IPS DF 19.7 (cell line): Measurements from ENCODE around the gene GTF2IRD1.
A peak's percentile ranks its signal among the peaks of the same experiment; 100 is the strongest.
"Not testable (repeated sequence)": the region's sequence is repeated elsewhere in the genome, so short reads cannot be mapped to it uniquely, and the experiment has no call there.

Source experiments
- DNase-seq: peaks from one replicate; pipeline ENCODE4 v3.0.0-alpha.2; 2013; ENCODE audit warnings: low read depth, low spot score

GTF2IRD1 gene

DNA sequence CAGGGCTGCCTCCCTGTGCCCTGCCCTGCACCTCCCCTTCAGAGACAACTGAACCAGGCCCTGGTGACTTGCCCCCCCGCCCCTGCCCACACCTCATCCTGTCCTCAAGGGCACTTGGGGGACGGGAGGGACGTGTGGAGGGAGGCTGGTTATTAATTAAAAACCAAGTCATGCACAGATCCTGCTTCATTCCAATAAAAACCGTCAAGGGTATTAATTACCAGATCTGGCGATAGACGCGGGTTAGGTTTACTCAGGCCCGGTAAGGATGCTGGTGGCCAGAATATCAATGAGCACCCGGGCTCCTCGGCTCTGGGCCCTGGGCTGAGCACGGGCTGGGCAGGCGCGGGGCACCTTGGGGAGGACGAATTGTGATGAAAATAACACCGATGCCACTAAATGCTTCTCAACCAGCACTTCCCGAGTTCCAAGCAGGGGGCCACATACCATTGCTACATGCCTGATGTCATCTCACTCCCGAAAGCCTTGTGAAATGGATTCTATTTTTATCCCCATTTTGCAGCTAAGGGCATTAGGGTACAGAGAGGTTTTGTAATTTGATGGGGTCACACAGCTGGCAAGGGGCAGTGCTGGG lies 24.5 kb upstream of the GTF2IRD1 start:
- DNase-seq, result peak; percentile 74

DNA sequence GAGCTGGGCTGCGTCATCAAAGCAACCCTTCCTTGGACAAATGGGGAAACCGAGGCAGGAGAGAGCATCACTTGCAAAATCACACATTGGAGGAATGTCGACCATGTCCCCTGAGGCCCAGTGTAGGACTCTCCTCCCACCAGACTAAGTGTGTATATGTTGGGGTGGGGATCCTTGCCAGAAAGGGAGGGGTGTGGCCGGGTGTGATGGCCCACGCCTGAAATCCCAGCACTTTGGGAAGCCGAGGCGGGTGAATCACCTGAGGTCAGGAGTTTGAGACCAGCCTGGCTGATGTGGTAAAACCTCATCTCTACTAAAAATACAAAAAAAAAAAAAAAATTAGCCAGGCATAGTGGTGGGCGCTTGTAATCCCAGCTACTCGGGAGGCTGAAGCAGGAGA lies 23.3 kb upstream of the GTF2IRD1 start:
- not testable (repeated sequence) for DNase-seq

DNA sequence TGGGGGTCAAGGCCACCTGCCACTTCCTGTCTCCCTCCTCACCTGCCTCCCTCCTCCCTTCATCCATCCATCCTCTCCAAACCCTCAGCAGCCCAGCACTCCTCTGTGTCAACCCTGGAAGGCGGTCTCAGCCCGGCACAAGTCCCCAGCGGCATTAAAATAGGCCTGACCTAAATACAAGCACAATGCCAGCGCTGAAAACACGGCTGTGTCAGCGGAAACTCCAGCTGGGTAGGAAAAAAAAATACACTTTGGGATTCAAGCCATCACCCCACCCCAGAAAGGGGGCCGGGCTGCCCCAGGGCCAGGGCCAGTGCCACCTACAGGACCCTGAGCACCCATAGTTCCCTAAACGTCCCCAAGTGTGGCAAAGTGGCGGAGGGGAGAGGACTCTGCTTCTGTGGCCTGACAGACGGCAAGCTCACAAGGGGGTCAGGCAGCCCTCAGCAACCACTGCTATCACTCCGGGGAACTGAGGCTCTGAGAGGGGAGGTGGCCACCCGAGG lies 22.7 kb upstream of the GTF2IRD1 start:
- DNase-seq, result no peak

DNA sequence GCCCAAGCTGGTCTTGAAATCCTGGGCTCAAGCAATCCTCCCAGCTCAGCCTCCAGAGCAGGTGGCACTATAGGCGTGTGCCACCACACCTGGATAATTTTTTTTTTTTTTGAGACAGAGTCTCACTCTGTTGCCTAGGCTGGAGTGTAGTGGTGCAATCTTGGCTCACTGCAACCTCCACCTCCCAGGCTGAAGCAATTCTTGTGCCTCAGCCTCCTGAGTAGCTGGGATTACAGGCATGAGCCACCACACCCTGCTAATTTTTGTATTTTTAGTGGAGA lies 16.5 kb upstream of the GTF2IRD1 start:
- not testable (repeated sequence) for DNase-seq

DNA sequence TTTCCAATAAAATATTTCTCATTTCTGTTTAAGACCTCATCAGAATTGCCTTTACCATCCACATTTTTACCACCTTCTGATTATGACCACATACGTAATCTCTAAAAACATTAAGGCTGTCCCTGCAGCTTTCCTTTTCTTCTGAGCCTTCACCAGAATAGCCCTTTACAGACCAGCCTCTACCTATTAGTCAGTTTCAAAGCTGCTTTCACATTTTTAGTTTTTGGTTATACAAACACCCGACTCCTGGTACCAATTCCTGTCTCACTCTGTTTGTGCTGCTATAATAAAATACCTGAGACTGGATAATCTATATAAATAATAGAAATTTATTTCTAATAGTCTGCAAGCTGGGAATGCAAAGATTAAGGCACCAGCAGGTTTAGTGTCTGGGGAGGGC lies 15.4 kb upstream of the GTF2IRD1 start:
- no peak for DNase-seq

DNA sequence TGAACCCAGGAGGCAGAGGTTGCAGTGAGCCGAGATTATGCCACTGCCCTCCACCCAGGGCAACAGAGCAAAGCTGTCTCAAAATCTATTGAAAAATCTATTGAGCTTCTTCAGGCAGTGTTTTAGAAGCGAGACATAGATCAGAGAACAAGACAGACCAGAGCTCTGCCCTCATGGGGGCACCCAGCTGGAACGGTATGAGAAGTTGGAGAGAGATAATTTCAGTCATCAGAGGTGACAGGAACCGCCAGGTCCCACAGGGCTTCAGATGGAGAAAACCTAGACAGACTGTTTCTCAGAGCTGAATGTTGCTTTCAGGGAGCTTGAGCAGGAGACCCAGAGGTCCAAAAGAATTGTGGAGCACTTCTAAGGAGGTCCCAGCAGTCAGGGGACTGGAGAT lies 14.2 kb upstream of the GTF2IRD1 start:
- DNase-seq, result no peak

DNA sequence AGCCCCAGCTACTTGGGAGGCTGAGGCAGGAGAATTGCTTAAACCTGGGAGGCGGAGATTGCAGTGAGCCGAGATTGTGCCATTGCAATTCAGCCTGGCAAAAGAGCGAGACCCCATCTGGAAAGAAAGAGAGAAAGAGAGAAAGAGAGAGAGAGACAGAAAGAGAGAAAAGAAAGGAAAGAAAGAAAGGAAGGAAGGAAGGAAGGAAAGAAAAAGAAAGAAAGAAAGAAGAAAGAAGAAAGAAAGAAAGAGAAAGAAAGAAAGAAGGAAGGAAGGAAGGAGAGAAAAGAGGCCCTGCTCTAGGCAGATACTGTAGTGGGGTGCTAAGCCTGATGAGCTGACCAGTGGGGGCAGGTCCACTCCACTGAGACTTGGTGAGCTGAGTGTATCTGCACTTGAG lies 13.6 kb upstream of the GTF2IRD1 start:
- not testable (repeated sequence) for DNase-seq

DNA sequence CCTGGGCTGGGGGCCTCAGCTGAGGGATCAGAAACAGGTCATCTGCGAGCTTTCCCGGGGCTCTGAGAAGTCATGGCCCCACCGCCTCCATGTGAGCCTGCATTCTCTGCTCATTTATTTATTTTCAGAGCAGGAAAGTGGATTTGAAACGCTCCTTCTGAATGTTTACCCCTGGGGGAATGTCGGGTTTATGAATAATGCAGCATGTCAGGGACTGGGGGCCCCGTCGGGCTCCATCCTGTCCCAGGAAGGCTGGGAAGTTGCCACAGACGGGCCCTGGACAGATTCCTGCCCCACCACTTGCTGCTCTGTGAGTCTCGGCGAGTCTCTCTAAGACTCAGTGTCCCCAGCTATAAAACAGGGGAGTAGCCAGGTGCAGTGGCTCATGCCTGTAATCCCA lies 11.9 kb upstream of the GTF2IRD1 start:
- no peak for DNase-seq

DNA sequence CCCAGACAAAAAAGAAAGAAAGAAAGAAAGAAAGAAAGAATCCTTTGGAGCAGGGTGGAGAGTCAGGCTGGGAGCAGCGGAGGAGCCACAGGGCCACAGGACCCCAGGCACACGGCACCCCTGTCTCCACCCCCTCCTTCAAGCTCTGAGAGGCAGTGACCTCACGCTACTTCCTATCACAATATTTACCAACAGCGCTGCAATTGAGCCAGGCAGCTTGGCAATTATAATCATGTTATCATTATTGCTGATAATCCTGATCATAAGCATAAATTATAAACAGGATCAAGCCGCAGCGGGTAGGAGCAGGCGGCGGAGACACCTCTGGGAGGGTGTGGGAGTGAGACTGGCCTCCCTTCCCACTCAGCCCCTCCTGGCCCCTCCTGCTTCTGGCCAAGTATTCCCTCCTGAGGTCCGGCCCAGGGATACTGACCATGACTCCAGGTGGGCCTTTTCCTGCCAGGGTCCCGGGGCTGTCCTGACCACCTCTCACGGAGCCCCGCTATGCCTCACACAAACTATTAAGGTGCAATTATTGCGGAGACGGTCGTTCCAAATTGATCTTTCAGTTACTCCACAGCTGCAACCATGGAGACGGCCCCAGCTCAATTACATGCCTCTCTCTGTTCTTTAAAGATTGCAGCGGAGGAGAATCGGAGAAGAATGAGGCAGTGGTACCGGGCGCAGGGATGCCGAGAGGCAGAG lies 10.0 kb upstream of the GTF2IRD1 start:
- DNase-seq, result no peak

DNA sequence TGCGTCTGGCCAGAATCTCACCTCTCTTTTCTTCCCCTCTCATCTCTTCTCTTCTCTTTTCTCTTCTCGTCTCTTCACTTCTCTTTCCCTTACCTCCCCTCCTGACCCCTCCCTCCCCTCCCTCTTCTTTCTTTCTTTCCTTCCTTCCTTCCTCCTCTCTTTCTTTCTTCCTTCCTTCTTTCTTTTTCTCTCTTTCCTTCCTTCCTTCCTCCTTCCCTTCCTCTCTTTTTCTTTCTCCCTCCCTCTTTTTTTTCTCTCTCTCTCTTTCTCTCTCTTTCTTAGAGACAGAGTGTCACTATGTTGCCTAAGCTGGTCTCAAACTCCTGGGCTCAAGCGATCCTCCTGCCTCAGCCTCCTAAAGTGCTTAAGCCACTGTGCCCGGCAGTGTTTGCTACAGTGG lies 4.6 kb upstream of the GTF2IRD1 start:
- no peak for DNase-seq

DNA sequence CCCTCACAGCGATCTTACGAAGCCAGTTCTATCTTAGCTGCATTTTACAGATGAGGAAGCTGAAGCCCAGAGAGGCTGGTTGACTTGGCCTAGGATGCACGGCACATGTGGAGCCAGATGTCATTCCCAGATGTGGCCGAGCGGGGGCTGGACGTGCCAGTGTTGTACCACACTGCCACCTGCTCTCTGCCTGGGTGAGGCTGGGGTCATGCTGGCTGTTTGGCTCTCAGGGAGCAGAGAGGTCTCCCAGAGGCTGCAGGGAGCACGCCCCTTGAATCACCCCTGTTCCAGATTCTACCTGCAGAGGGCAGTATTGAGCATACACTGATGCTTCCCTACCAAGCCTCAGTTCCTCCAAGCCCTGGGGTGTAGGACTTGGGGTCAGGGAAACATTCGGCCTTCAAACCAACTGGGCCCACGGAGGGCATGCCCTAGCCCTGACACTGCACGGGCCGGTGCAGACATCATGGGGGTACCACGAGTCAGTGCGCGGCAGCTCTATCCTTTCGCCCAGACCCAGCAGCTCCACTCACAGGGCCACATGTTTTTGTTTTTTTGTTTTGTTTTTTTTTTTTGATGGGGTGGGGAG lies 3.8 kb upstream of the GTF2IRD1 start:
- DNase-seq, result peak; percentile 80

DNA sequence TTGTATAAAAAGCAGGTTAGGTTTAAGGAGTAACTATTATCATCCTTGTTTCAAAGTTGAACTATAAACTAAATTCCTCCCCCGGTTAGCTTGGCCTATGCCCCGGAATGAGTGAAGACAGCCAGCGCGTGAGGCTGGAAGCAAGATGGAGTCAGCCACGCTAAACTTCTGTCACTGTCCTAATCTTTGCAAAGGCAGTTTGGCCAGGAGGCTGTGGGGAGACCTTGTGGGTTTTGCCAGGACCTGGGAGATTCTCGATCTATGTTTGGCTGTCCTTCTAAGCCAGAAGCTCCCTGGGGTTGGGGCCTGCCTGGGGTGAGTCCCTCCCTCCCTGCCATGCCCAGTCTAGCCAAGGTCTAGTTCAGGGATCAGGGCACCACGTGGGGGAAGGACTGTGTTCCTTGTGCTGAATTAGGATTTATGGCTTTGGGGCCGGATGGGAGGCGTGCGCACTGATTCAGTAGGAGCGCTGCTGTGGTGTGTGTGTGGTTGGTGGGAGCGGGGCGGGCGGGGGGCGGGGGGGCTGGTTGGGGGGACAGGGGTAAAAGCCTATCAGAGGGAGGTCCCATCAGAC lies 871 bp upstream of the GTF2IRD1 start:
- DNase-seq, result no peak

DNA sequence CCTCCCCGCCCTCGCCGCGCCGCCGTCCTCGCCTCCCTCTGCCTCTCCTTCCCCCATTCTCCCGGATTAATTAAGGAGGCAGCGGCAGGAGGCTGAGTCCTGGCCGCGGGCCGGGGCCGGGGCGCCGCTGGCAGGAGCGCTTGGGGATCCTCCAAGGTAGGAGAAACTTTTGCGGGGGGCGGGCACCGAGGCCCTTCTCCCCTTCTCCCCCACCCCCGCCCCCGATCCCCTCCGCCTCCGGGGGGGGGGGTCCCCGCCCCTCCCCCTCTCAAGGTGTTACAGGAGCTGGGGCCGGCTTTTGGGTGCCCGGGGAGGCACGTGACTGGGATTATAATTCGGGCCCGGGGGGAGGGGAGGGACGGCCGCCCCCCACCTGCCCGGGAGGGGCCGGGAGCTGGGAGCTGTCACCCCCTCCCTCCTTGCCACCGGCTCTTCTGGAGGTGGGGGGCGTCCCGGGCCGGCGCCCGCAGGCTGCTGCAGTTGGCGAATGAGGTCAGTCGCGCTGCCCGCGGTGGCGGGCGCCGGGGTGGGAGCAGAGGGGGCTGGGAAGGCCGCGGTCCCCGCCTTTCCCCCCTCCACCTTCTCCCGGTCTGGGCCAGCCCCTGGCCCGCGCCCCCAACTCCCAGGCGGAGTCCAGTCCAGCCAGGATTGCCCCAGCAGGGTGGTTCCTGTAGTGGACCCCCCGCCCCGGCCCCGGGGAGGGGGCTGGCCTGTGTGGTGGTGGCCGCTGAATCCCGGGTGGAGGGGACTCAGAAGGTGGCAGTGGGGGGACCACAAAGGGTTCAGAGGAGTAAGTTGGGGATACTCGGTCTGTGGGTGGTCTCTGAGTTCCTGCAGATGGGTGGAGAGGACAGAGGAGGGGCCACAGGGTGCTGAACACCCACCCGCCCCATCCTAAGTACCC lies 567 bp downstream of the GTF2IRD1 start:
- DNase-seq, result no peak

DNA sequence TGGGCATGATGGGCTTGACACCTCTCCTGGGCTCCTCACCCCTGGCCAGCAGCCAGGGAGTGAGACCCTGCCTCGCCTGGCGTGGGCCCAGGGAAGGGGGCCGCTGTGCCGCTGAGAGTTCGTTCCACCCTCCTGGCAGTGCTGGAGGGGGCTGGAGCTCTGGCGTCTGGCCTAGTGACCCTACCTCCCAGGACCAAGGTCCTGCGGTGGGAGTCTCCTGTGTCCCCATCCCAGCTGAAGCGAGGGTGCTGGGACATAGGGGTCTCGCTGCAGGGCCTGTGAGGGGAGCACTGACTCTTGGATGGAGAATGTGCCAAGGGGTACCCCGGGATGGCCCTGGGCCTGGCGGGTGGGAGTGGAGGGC lies 1.2 kb downstream of the GTF2IRD1 start:
- DNase-seq, result no peak

DNA sequence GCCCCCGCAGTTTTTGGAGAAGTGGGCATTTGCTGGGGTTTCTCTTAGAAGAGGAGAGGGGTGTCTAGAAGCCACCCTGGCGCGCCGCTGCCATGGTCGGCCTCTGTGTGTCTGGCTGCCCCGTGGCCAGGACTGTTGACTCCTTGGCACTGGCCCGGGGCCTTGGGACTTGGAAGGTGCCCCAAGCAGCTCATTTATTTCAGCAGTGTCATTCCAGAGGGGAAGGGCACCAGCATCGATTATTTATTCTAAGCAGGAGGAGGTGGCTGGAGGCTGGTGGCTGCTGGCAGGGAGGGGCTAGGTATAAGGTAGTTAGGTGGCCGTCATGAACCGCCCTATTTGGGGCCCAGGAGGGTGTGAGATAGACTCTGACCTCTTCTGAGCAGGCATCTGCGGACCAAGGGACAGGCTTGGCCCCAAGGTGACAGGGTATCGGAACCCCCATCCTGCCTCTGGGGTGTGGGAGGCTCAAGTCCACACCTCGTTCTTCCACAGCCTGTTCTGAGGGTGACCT lies 1.6 kb downstream of the GTF2IRD1 start:
- no peak for DNase-seq

DNA sequence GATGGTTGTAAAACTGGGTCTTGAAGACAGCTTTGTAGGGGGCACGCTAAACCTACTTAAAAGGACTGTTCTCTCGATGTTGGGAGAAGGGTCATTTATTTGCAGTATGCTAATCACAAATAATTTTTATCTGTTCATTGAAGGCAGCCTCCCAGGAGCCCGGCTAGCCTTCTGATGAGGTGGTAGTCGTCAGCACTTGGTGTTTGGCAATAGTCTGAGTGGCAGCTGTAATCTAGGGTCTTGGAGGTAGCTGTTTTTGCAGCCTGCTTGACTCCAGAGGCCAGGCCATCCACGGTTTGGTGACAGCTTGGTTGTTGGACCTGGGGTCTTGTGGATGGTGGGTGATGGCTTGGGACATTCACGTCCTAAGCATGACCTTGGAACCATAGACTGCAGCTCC lies 2.2 kb downstream of the GTF2IRD1 start:
- DNase-seq, result no peak

DNA sequence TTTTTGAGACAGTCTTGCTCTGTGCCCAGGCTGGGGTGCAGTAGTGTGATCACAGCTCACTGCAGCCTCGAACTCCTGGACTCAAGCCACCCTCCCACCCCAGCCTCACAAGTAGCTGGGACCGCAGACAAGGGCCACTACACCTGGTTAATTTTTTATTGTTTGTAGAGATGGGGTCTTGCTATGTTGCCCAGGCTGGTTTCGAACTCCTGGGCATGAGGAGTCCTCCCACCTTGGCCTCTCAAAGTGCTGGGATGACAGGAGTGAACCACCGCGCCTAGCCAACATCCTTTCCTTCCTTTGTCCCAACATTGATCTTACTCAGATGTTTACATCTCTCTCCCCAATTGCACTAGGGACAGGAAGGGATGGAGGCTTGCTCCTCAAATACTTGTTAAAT lies 3.3 kb downstream of the GTF2IRD1 start:
- DNase-seq, result no peak

DNA sequence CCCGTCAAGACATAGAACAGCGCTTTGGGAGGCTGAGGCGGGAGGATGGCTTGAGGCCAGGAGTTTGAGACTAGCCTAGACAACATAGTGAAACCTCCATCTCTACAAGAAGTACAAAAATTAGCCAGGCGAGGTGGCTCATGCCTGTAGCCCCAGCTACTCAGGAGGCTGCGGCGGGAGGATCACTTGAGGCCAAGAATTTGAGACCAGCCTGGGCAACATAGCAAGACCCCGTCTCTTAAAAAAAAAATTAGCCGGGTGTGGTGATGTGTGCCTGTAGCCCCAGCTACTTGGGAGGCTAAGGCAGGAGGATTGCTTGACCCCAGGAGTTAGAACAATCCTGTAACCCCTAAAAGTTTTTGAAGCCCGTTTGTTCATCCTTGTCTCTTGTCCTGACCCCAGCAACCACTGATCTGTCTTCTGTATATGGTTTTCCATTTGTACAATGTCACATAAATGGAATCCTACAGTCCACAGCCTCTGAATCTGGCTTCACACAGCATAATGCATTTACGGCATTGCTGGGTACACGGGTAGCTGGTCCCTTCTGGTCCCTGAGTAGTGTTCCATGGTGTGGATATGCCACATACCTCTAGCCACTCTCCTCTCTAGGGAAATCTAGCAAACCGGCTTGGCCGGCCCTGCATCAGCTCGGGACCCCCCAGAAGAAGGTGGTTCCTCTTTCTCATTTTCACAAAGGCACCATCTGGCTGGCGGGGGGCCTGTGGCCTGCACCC lies 8.4 kb downstream of the GTF2IRD1 start:
- no peak for DNase-seq

DNA sequence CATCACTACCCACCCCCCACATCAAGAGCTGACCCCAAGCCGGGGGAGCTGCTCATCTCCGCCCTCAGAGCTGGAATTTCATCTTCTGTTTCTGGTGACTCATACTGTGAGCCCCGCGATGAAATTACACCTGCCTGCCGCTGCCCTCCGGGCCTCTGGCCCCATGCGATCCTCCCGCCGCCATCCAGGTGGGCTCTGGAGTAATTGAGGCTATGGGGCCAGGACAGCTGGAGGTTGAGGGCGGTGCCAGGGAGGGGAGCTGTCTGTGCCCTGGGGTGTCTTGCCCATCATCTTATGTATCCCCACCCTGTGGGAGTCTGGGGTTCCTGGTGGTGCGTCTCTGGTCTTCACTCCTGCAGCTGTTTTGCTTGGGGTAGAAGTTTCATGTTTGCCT lies 9.0 kb downstream of the GTF2IRD1 start:
- DNase-seq, result no peak

DNA sequence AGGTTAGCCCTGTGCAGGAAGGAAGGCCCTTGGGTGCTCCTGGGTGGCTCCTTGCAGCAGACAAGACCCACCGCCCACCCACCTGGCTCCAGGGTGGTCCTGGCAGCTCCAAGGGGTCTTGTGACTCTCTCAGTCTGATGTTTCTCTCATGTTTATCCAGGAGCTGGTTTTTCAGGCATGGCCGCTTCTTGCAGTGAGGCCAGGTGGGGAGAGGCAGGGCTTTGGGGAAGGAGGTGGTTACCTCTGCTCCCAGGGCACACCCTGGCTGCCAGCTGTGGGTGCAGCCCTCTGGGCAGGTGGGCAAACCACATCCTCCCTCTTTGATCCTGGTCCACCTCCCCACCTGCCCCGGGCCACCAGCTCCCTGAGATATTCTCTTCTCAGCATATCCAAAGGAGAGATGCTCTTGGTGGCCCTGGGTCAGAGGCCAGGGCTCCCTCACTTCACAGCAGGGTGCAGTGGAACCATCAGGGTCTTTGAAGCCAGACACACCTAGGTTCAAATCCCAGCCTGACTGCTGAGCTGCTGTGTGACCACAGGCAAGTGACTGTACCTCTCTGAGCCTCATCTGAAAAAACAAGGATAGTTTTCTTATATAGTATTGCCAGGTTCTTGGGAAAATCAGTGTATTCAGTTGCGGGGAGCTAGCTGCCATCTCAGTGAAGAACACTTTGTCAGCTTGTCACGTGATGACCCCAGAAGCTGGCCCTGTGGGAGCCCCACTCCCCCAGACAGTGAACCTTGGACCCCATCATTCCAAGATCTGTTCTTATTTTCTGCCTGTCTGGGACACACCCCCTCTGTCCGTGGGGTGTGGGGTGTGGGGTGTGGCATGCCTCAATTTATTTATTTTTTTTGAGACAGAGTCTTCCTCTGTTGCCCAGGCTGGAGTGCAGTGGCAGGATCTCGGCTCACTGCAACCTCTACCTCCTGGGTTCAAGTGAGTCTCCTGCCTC lies 11.5 kb downstream of the GTF2IRD1 start:
- no peak for DNase-seq
